Left renal cortex interstitium (tissue), 4 donors: Measurements from ENCODE around the gene RNLS. TPM values are rescaled to one million over a fixed set of nuclear protein-coding genes. Genes with fewer than 3 reads are reported as not detected.
A peak's percentile ranks its signal among the peaks of the same experiment; 100 is the strongest.

Experiments
- DNase-seq, 4 donors: peaks; one replicate each; pipeline ENCODE4 v3.0.0-alpha.2; 2013; ENCODE audit warnings: low read depth in 4 of 4, low spot score in 2 of 4, missing footprints in 1 of 4
- polyA plus RNA-seq, 4 donors: library from polyadenylated mRNA; unstranded; fragments of 120-200 nt; gene quantifications; one replicate each; pipeline ENCODE4 v1.2.1, GENCODE V29; 2013; ENCODE audit not compliant: insufficient read length in 4 of 4

Gene RNLS
- polyA plus RNA-seq, 4 donors, result 14.5 to 21.2 (median 15.8) TPM

DNA sequence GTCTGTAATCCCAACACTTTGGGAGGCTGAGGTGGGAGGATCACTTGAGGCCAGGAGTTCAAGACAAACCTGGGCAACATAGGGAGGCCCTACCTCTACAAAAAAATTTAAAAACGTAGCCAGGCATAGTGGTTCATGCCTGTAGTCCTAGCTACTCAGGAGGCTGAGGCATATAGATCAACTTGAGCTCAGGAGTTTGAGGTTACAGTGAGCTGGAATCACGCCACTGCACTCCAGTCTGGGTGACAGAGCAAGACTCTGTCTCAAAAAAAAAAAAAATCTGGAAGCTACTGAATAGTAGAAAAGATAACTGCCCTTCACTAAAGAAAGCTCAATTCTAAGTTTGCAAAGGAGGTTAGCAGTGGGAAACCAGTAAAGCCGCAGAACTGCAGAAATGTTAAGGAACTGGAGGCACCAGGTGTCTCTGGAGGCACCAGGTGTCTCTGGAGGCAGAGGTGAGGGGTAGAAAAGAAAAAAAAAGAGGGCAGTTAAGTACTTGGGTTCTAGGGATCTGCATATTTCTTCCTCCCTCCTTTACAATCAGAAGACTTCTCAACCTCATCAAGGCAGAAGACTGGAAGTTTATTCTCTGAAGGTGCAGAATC, 56.5 kb downstream of the RNLS start:
- DNase-seq, result no peak

DNA sequence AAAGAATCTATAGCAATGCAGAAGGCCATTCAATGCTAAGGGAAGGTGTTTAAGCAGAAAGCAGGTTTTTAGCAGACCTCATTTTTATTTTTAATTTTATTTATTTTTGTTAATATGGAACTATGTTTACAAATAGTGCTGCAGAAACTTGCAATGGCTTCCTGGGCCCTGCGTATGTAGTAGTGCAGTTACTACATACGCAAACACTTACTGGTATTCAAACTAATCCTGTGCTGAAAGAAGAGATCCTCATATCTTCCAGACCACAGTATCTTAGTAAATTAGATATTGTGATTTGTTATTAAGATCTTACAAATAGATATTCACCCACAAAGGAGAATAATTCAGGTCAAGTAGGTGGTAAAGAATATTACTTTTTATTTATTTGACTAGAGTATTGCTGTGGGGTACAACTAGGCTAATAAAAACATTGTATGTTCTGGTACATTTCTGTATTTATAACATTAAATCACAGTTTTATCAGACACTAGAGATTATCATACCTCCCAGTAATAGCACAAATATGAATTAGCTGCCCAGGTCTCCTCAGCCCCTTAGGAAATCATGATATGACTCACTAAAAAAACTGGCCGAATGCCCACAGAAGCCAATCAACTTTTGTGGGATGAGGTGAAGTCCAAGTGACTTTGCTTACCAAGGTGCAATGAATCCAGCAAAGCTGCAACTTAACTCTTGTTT, 57.6 kb downstream of the RNLS start:
- DNase-seq, result no peak

DNA sequence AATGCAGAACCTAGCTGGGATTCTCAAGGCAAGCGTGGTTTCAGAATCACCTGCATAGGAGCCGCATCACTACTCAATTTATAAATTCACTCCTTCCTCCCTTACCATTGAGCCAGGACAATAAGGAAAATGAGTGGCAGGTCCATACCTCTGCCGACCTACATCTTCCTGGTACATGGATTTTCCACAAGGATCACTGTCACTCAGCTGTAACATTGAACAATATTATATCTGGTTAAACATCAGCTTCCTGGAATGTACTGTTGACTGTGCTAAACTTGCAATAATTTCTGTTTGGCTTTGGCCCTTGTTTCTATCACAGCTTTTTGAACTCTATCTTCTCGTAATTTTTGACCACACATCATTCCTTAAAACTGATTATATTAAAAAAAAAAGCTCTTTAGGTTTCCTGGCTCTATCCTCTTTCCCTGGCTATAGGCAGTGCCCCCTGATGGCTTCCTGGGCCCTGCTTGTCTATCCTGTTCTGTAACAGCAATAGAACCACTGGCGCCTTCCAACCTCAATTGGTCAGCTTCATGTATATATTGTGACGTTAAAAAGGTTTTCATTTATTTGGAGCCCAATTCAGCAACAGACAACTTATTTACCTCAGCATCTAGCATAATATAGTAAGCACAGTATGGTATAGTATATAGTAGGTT, 59.2 kb downstream of the RNLS start:
- no peak for DNase-seq

DNA sequence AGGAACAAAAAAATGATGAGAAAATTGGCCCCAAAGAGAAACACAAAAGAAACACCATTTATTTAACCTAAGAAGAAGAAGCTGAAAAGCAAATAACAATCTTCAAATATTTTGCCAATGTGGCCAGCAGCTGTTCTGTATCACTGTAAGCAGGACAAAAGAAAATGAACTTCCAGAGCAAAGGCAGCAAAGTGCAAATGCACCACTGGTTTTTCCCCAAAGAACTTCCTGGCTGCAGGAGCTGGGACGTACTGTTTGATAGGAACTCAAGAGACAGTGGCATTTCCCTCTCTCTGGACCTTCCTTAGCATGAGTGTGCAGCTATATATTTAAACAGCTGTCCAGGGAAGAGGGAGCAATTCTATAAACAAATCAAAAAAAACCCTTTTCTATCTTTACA, 60.4 kb downstream of the RNLS start:
- DNase-seq, result no peak

DNA sequence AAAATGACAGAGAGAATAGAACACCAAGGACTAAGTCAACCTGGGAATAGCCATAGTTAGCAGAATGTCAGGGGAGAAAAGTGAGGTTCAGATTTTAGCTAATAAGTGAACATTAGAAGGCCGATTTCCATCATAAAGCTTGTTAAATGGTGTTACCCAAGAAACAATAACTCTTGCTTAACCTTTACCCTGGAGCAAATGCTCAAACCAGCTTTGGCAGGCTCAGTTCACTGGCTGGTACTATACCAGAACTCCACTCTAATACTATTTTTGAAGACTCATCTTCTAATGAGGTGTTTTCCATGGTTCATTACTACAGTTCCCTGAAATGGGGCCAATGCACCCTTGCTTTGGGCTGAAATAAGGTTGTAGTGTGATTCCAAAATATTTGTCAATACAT, 61.3 kb downstream of the RNLS start:
- no peak for DNase-seq

DNA sequence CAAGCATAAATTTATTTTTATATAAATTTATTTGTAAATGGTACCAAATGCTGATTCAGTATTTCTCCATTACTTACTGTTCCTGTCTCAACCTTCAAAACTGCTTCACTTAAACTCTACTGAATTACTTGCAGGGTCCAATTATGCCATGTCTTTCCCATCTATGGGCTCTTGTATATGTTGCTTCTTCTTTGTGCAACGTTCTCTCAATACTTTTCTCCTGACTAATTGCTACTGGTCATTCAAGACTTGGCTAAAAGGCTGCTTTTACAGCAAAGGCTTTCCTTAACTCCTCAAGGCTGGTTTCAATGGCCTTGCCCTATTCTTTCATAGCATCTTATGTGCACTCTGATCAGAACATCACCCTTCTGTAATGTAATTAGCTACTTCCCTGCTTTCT, 67.9 kb downstream of the RNLS start:
- DNase-seq, result no peak

DNA sequence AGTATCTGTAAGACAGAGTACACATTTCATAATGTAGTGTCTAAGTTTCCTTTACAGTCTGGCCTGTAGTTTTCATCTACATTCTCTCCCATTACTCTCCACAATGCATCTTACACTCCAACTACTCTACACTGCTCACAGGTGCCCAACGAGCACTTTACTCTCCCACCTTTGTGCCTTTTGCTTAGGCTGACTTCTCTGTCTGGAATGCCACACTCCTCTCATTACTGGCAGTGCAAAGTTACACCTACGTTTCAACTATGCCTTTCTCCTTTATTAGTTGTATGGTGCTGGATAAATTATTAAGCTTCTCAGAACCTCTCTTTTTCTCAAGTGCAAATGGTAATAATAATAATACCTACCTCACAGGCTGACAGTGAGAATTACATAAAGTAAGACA, 70.5 kb downstream of the RNLS start:
- no peak for DNase-seq

DNA sequence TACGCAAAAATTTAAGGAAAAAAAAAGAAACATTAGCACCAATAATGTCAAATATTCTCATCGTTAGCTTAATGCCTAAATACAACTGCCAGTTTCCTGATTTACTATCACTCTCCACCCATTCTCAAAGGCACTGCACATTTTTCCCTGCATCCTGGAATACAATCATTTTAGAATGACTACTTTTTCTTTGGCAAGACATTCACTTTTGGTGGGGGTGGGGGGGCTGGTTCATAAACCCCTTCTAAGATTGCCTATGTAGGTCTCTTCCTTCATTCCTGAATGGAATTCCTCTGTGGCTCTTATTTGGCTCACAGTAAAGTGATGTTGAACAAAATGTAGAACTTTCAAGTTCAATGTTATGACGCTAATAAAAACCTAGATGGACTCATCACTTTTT, 74.3 kb downstream of the RNLS start:
- no peak for DNase-seq

DNA sequence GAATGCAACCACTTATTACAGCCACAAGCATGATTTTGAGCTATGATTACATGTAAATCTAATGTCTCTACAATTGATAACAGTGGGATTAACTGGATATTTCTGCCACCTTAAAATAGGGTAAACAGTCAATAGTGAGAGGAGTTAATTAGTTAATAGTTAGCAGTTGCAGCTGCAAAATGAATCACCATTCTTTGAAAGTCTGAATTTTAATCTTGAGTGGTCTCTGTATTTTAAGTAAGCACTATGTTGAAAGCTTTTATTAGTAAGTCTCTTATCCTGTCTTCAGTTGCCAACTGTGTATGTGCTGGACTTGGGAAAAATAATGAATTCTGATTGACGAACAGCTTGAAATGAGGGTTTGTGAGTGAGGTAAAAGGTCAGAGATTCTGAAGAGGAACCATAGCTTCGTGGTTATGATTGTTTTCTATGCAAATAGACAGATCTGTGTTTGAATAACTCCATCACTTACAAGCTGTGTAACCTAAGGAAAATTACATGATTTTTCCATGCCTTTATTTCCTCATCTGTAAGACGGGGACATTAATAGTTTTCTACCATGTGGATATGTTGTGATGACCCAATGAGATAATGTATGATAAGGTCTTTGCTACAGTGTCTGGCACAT, 75.2 kb downstream of the RNLS start:
- DNase-seq, result no peak

DNA sequence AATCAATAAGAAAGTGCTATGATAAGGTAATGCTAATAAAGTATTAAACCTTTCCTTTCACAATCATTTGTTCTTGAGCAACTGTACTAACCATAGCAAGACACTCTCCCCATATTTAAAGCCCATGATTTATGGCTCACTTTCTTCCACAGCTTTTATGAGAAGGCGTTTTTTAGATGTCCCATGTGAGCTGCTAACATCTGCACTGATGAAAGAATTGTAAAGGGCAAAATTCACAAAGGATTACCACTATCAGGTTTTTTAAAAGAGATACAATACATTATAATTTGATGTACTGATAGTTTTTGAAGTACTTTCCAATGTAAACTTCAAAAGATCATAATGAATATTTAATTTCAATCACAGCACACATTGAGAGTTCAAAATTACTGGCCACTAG, 75.7 kb downstream of the RNLS start:
- DNase-seq, result no peak

DNA sequence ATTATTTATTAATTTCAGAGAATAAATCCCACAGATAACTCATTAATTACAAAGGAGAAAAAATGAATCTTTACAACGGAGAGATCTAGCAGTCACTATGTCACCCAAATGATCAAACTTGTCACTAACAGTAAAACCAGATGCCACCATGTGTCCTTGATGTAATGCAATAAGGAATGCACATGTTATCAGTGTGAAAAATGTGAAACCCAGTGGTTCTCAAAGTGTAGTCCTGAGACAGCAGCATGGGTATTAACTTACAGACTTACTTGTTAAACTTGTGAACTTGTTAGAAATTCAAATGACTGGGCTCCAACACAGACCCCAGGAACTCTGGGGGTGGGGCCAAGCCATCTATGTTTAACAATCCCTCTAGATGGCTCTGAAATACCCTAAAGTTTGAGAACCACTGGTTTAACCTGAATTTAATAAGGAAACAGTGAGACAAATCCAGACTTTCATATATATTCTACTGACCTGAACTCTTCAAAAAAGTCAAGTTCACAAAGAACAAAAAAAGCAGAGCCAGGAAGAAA, 77.4 kb downstream of the RNLS start:
- DNase-seq, result no peak

DNA sequence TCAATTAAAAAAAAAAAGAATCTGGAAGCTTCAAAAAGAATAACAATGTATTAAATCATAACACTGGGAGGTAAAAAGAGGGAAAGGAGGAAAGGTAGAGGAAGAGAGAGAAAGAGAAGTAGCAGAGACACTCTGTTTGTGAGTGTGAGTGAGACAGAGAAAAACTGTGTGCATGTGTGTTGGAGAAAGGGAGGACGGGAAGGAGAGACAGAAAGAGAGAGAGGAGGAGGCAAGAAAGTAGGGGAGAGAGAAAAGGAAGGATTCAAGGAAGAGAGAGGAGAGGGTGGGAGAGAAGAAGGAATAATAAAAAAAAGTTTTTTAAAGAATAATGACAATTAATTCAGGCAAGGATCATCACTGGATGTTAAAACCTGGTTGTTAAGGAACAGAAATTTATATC, 77.9 kb downstream of the RNLS start:
- DNase-seq, result no peak

DNA sequence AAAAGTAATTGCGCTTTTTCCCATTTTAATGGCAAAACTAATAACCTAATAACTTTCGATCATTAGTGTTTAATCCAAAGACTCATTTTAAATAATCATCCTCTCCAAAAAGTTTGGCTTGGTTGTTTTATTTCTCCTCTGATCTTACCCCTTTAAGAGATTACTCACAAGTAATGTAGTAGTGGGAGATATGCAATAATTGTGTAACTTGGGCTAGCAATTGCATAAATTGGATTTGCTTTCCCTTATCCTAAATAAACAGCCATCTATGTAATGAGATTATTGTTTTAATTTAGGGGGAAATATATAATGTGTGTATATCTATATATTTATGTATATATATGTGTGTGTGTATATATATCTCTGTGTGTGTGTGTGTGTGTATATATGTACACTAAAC, 82.5 kb downstream of the RNLS start:
- no peak for DNase-seq

DNA sequence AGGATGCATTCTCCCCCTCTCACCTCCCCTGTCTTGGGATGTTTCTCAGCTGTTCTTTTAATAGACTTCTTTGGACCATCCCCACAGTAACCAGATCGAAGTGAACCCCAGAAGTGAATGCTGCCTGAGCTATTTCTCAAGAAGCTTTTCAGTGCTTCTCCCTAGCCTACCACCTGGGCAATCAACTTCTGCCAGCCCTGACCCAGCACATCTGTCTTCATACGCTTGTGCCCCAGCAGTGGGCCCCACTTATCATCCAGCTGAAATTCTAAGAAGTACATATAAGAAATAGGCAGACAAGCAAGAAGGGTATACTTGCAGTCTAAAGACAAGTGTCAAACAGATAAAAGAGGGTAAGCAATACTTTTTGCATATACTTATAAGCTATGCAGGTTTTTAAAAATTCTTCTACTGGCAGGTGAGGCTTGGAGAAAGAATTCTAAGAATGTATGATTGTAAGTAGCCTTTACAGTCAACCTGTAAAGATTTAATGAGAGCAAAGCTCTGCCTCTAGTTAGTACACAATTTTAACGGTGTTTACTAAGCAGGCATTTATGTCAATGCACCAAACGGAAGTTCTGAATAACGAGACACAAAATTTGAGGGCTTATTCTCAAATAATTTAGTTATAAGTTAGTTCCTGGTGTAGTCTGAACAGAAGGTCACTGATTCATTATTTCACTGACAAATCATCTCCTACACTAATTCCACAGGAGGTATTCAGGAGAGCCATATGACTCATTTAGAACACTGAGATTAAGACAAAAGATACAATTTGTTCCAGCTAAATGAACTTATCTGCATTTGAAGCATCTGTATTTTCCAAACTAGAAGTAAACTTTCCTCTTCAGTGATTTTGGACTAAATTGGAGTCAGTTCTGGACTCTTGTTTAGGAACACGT, 83.3 kb downstream of the RNLS start:
- DNase-seq, result no peak

DNA sequence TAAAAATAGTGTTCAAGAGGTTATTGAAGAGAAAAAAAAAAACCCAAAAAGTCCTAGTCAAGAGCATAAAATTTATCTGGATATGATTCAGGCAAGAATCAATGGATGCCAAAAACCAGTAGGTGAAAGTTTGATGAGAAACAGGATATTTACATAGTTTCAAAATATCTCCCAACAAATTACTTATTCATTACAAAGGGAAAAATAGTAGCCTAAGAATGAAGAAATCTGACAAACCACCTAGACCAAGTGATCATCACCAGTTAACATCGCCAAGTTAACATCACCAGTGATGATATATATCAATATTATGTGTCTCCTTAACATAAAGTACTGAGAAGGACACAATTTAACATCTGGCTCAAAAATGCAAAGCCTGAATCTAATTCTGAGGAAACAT, 85.2 kb downstream of the RNLS start:
- DNase-seq, result no peak

DNA sequence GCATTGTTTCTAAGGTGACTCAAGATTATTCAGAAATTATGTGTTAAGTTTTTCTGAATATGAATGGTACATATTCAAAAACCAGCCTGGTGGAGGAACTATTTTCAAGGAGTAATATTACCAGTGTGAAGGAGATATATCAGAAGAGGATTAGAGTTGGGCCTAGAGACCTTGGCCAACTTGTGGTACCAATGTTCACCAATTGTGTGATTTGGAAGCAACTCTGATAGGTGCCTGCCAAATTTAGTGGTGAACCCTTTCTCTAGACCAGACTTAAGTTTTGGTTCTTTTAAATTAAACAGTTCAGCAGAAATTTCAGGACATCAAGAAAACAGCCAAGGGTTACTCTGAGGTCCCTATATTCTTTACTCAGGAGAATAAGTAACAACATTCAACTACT, 88.6 kb downstream of the RNLS start:
- DNase-seq, result no peak

DNA sequence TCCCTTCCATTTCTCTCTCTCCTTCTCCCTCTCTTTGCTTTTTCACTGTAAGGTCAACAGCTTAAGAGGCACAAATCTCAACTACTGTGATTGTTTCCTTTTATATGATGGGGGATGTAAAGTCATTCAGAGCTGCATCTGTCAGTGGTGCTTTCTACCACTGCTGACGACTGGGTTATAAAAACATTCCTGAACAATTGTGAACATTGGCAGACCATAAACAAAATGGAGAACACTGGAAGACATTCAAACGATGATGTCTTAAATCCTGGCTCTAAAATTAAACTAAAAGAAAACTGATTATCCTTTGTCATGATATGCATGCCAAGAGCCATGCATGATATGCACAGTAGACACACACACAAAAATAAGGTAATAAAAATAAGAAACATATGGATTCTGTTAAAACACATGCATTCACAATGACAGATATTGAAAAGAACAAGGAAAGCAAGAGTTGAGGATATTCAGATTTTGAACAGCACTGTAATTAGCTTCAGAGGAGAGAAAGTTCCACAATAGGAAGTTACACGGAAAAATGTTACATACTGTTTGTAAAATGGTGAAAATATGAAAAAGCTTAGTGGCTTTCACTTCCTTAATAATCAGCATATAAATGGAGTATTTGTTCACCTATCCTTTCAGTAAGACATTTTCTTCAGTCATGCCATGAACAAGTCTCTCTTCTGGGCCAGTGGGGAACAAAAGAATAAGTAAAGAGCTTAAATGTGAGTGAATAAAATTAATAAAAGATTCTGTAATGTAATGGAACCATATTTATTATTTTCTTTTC, 89.2 kb downstream of the RNLS start:
- peak in 1 of 4 donors; percentile 34 for DNase-seq

DNA sequence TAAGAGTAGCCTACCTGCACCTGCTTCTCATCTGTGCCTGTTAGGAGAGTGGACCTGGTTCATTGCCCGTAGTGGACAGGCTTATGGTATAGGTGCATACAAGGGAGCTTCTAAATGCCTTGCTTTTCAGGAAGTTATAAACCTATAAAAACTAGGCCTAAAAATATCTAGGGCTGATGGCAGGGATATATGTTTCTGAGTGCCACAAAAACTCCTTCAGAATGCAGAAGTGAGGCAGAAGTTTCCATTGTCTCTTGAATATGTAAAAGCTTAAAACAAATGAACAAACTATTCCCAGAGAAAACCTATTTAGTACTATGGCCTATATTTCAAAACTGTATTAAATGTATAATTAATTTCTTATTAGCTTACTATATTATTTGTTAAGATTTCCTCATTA, 91.8 kb downstream of the RNLS start:
- DNase-seq, result no peak

DNA sequence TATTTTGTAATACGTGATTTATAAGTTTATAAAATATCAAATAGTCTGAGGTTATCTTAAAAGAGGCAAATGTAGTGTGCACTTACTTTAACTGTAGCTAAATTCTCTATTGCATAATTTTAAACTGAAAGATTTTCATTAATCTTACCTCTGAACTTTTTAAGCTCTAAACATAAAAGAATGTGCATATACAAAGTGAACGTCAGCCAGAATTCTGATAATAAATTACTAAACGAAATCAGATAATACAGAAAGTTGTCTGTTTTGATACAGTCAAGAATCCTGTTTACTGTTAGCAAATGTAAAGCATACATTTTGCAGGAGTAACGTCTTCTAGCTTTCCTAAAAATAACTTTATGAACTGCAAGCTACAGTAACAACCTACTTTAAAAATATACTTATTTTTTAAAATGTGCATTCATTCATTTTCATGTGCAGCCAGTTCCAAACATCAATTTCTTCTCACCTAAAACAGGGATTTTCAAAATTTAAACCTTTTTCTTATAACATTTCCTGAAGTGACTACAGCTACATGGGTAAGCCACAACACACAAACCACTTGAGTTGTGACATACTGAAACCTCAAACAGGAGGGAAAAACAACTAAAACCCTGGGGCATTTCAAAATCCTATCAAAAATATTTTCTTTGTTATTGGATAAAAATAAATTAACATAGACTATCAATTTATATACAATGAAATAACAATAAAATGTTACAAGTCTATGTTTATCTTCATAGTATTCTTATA, 92.7 kb downstream of the RNLS start:
- no peak for DNase-seq
